ENCODE data around the gene SEMG2.

Gene SEMG2

GRCh38 chr20:45230631-45231030, 9.5 kb downstream of the SEMG2 start:
- no peak for DNase-seq (ENCODE audit: low spot score)

GRCh38 chr20:45235995-45236394, 14.8 kb downstream of the SEMG2 start:
- DNase-seq (ENCODE audit: low spot score), result peak; percentile 31

- DNase-seq (ENCODE audit: low spot score), result no peak
Observed at GRCh38 chr20:45238139-45238538, 17.0 kb downstream of the SEMG2 start.

GRCh38 chr20:45246109-45246508, 24.9 kb downstream of the SEMG2 start:
- no peak for DNase-seq (ENCODE audit: low spot score)

- DNase-seq (ENCODE audit: low spot score), result no peak
Observed at GRCh38 chr20:45247865-45248264, 26.7 kb downstream of the SEMG2 start.

- no peak for DNase-seq (ENCODE audit: low spot score)
Observed at GRCh38 chr20:45248609-45249008, 27.4 kb downstream of the SEMG2 start.

GRCh38 chr20:45251884-45252560, 30.8 kb downstream of the SEMG2 start:
- no peak for DNase-seq (ENCODE audit: low spot score)

- no peak for DNase-seq (ENCODE audit: low spot score)
Observed at GRCh38 chr20:45253261-45253660, 32.1 kb downstream of the SEMG2 start.

GRCh38 chr20:45254383-45255262, 33.5 kb downstream of the SEMG2 start, which contains the start of gene SLPI:
SLPI (minus strand) TSS chr20:45254564; CDS start chr20:45254543, 21 bp downstream.
- peak; percentile 30 for DNase-seq (ENCODE audit: low spot score)

- no peak for DNase-seq (ENCODE audit: low spot score)
Observed at GRCh38 chr20:45257161-45257560, 36.0 kb downstream of the SEMG2 start.

- no peak for DNase-seq (ENCODE audit: low spot score)
Observed at GRCh38 chr20:45257711-45258110, 36.5 kb downstream of the SEMG2 start.

GRCh38 chr20:45258259-45258658, 37.1 kb downstream of the SEMG2 start:
- DNase-seq (ENCODE audit: low spot score), result no peak

- no peak for DNase-seq (ENCODE audit: low spot score)
Observed at GRCh38 chr20:45258664-45259063, 37.5 kb downstream of the SEMG2 start.

GRCh38 chr20:45263556-45264266, 42.5 kb downstream of the SEMG2 start:
- DNase-seq (ENCODE audit: low spot score), result no peak

GRCh38 chr20:45266977-45267376, 45.8 kb downstream of the SEMG2 start:
- DNase-seq (ENCODE audit: low spot score), result no peak

GRCh38 chr20:45268531-45268930, 47.4 kb downstream of the SEMG2 start:
- no peak for DNase-seq (ENCODE audit: low spot score)

- DNase-seq (ENCODE audit: low spot score), result no peak
Observed at GRCh38 chr20:45269056-45269455, 47.9 kb downstream of the SEMG2 start.

- DNase-seq (ENCODE audit: low spot score), result no peak
Observed at GRCh38 chr20:45269754-45270270, 48.6 kb downstream of the SEMG2 start.

Data from HuH-7 (cell line).